ENCODE data around the gene UBE2G1.

GRCh38 chr17:4220655-4221054 lies 145.8 kb downstream of the UBE2G1 start:
- TF ChIP-seq EZH2 (IDR thresholded peaks at IDR 0.05; ENCODE audit: low read depth, low read length, severe bottlenecking) (no peak), GTF2F1 (IDR thresholded peaks at IDR 0.05; ENCODE audit: borderline replicate concordance, low read depth, low read length) (no peak), POLR2A (IDR thresholded peaks at IDR 0.05; ENCODE audit: control extremely low read depth in 1 of 2, low read depth in 2 of 2, low read length in 2 of 2) (no peak), MAFK (IDR thresholded peaks at IDR 0.05; ENCODE audit: low read depth, low read length) (no peak), CTCF (IDR thresholded peaks at IDR 0.05; ENCODE audit: control extremely low read depth in 1 of 3, insufficient read depth in 1 of 3, low read depth in 1 of 3, low read length in 3 of 3) (no peak), CREB1 (IDR thresholded peaks at IDR 0.05) (no peak), KDM5A (IDR thresholded peaks at IDR 0.05; ENCODE audit: low read length) (no peak), POLR2AphosphoS5 (IDR thresholded peaks at IDR 0.05; ENCODE audit: low read depth, low read length) (no peak), CTBP2 (IDR thresholded peaks at IDR 0.05; ENCODE audit: borderline replicate concordance, insufficient read depth, insufficient read length, low read length) (no peak), EP300 (IDR thresholded peaks at IDR 0.05; ENCODE audit: borderline replicate concordance in 1 of 2, low read depth in 2 of 2, low read length in 2 of 2) (no peak), RBBP5 (IDR thresholded peaks at IDR 0.05; ENCODE audit: borderline replicate concordance, low read depth, low read length) (no peak), SIN3A (conservative IDR thresholded peaks at IDR 0.05 in 1 of 2, IDR thresholded peaks at IDR 0.05 in 1 of 2; ENCODE audit: low read depth in 1 of 2, low read length in 2 of 2) (no peak), CBX8 (IDR thresholded peaks at IDR 0.05; ENCODE audit: borderline replicate concordance, low read depth, low read length) (no peak), TAF1 (IDR thresholded peaks at IDR 0.05; ENCODE audit: low read depth, low read length) (no peak)

All from H1 (cell line).